ENCODE measurements around the gene SLC6A12. TPM values are rescaled to one million over a fixed set of nuclear protein-coding genes. Genes with fewer than 3 reads are reported as not detected.
"Not testable (repeated sequence)": the region's sequence is repeated elsewhere in the genome, so short reads cannot be mapped to it uniquely, and the experiment has no call there.

Gene SLC6A12
- total RNA-seq, 2 experiments from 2014 or later, result not detected

DNA sequence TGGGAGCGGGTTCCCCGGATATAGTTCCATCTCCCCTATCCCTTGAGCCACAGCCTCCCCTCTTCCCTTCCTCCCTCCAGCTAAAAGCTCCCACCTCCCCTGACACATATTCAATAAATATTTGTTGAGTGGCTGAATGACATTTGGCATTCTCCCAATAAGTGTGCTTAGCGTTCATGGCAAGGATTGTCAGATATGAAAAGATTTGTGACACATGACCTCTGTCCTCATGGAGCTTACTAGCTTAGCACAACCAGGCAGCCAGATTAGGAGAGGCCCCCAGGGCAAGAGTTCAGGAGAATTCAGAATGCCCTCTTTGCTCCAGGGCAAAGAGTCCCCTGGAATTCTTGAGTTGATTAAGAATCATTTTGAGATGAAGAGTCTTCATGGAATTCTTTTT, 22.5 kb upstream of the SLC6A12 start:
- intact Hi-C loops (cut with micrococcal nuclease), result no loop called here
- CTCF ChIA-PET, result no interaction called here
- Mint-ChIP-seq H3K4me3 (no peak overlapping the region), H3K4me1 (ENCODE audit: low read depth) (no peaks in the 10 kb centered on the region), H3K9me3 (peaks cover 12% of the 10 kb centered on the region), H3K27ac (no peak overlapping the region), H3K27me3 (peaks cover 2% of the 10 kb centered on the region), H3K36me3 (ENCODE audit: low read depth) (no peaks in the 10 kb centered on the region)
- POLR2A ChIA-PET, result interaction anchor here (1.0 kb wide), 1 partner anchor 13 kb away, joined by 4 read pairs; no protein-coding TSS in a partner anchor
- ATAC-seq, result no peak
- DNase-seq, result no peak
- TF ChIP-seq, protein P1, sequence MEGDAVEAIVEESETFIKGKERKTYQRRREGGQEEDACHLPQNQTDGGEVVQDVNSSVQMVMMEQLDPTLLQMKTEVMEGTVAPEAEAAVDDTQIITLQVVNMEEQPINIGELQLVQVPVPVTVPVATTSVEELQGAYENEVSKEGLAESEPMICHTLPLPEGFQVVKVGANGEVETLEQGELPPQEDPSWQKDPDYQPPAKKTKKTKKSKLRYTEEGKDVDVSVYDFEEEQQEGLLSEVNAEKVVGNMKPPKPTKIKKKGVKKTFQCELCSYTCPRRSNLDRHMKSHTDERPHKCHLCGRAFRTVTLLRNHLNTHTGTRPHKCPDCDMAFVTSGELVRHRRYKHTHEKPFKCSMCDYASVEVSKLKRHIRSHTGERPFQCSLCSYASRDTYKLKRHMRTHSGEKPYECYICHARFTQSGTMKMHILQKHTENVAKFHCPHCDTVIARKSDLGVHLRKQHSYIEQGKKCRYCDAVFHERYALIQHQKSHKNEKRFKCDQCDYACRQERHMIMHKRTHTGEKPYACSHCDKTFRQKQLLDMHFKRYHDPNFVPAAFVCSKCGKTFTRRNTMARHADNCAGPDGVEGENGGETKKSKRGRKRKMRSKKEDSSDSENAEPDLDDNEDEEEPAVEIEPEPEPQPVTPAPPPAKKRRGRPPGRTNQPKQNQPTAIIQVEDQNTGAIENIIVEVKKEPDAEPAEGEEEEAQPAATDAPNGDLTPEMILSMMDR (IDR thresholded peaks at IDR 0.05), result no peak

DNA sequence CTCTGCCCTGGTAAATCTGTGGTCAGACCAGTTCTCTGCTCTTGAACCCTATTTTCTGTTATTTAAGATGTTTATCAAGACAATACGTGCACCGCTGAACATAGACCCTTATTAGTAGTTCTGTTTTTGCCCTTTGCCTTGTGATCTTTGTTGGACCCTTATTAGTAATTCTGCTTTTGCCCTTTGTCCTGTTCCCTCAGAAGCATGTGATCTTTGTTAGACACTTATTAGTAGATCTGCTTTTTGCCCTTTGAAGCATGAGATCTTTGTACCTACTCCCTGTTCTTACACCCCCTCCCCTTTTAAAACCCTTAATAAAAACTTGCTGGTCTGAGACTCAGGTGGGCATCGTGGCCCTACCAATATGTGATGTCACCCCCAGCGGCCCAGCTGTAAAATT, 22.0 kb upstream of the SLC6A12 start:
- POLR2A ChIA-PET; H3K36me3 Mint-ChIP-seq (ENCODE audit: low read depth); H3K4me1 Mint-ChIP-seq (ENCODE audit: low read depth); H3K27me3 Mint-ChIP-seq; intact Hi-C loops (cut with micrococcal nuclease); ATAC-seq; CTCF ChIA-PET; DNase-seq; H3K27ac Mint-ChIP-seq; H3K4me3 Mint-ChIP-seq: not testable (repeated sequence)
- peaks cover 12% of the 10 kb centered on the region for H3K9me3 Mint-ChIP-seq

DNA sequence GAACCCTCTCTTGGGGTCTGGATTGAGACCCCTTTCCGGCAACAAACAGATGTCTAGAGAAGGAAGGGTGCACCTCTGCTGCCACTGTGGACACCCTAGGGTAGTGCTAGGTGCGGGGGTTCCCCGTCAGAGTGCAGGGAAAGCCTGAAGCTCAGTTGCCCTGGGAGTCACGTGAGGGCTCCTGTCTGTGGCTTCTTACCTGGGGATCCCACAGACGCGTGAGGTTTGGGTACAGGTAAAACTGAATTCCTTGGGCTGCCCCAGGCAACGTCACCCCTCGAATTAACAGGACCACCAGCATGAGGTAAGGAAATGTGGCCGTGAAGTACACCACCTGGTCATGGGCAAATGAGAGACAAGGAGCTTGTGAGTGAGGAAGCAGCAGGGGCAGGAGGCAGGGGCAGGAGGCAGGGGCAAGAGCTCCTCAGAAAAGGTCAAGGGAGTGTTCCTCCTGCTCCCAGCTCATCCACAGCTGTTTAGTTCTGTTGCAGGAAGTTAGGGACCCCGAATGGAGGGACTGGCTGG, 21.0 kb upstream of the SLC6A12 start:
- Mint-ChIP-seq H3K27ac (no peak overlapping the region), H3K36me3 (ENCODE audit: low read depth) (no peaks in the 10 kb centered on the region), H3K4me1 (ENCODE audit: low read depth) (no peaks in the 10 kb centered on the region), H3K4me3 (no peak overlapping the region), H3K9me3 (peaks cover 12% of the 10 kb centered on the region), H3K27me3 (peaks cover 2% of the 10 kb centered on the region)
- ChIA-PET CTCF (no interaction called here), POLR2A (no interaction called here)
- intact Hi-C loops (cut with micrococcal nuclease), result no loop called here
- no peak for DNase-seq
- TF ChIP-seq, protein P1 (IDR thresholded peaks at IDR 0.05), result no peak
- no peak for ATAC-seq

DNA sequence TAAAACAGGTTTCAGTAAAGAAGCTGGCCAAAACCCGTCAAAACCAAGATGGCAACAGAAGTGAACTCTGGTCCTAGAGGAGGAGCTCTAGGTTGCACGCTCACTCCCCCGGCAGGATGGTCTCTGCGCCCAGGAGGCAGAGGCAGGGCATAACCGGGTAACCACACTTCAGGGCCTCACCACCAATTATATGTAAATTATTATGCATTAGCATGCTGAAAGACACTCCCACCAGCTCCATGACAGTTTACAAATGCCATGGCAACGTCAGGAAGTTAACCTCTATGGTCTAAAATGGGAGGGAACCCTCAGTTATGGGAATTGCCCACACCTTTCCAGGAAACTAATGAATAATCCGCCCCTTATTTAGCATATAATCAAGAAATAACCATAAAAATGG, 20.1 kb upstream of the SLC6A12 start:
- intact Hi-C loops (cut with micrococcal nuclease), result no loop called here
- ChIA-PET CTCF (interaction anchor here (3.0 kb wide), 1 partner anchor 14 kb away, joined by 14 read pairs; no protein-coding TSS in a partner anchor), POLR2A (no interaction called here)
- Mint-ChIP-seq H3K27ac (no peak overlapping the region), H3K36me3 (ENCODE audit: low read depth) (no peaks in the 10 kb centered on the region), H3K4me3 (no peak overlapping the region), H3K27me3 (no peaks in the 10 kb centered on the region), H3K9me3 (peaks cover 12% of the 10 kb centered on the region), H3K4me1 (ENCODE audit: low read depth) (no peaks in the 10 kb centered on the region)
- DNase-seq, result no peak
- TF ChIP-seq, protein P1 (IDR thresholded peaks at IDR 0.05), result no peak
- ATAC-seq, result no peak

DNA sequence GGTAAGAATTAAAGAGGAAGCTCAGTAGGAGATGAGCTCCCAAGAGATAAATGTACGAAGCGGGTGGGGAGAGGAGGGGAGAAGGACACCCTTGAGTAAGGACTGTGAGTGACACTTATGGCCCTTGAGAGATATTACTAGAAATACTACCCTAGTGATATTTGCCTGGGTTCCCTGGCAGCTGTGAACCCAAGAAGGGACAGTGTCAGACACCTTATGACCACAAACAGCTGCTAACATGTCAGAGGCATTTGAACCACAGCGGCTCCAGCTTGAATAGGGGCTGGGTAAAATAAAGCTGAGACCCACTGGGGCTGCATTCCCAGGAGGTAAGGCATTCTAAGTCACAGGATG, 19.6 kb upstream of the SLC6A12 start:
- TF ChIP-seq, protein P1 (IDR thresholded peaks at IDR 0.05), result no peak
- ChIA-PET POLR2A (interaction anchor here (0.6 kb wide), 1 partner anchor 108 kb away, joined by 5 read pairs; no protein-coding TSS in a partner anchor), CTCF (interaction anchor here (3.0 kb wide), 1 partner anchor 14 kb away, joined by 14 read pairs; no protein-coding TSS in a partner anchor)
- intact Hi-C loops (cut with micrococcal nuclease), result no loop called here
- ATAC-seq, result no peak
- Mint-ChIP-seq H3K4me1 (ENCODE audit: low read depth) (no peaks in the 10 kb centered on the region), H3K36me3 (ENCODE audit: low read depth) (no peaks in the 10 kb centered on the region), H3K27ac (no peak overlapping the region), H3K9me3 (peaks cover 12% of the 10 kb centered on the region), H3K27me3 (peaks cover under 1% of the 10 kb centered on the region), H3K4me3 (no peak overlapping the region)
- no peak for DNase-seq

Measured in activated CD8-positive, alpha-beta T cell treated with anti-CD3 and anti-CD28 coated beads for 36 hours (primary cell).